ENCODE measurements around the gene USP54.
"Not testable (repeated sequence)": the region's sequence is repeated elsewhere in the genome, so short reads cannot be mapped to it uniquely, and the experiment has no call there.

GRCh38 chr10:73567025-73567424 lies 24.1 kb downstream of the USP54 start:
- not testable (repeated sequence) for TF ChIP-seq POLR2A (IDR thresholded peaks at IDR 0.05; ENCODE audit: low read length); GATA1 (IDR thresholded peaks at IDR 0.05; ENCODE audit: low read depth, low read length)

All from erythroblast (primary cell).